ENCODE measurements around the gene AK8. TPM values are rescaled to one million over a fixed set of nuclear protein-coding genes. Genes with fewer than 3 reads are reported as not detected.

AK8 gene
- total RNA-seq, 1 experiment from 2014 or later = 2.5 TPM

GRCh38 chr9:132842124-132843044 lies 35.7 kb downstream of the AK8 start (continued):
- TF ChIP-seq CTCF (IDR thresholded peaks at IDR 0.05 in 2 of 3, conservative IDR thresholded peaks at IDR 0.05 in 1 of 3; ENCODE audit: borderline replicate concordance in 1 of 3, insufficient read depth in 1 of 3, low read depth in 2 of 3, low read length in 2 of 3) (no peak), EGR1 (IDR thresholded peaks at IDR 0.05; ENCODE audit: low read depth) (no peak), EZH2 (IDR thresholded peaks at IDR 0.05) (no peak), JUND (IDR thresholded peaks at IDR 0.05) (no peak), ZFX (IDR thresholded peaks at IDR 0.05) (no peak), SIN3A (IDR thresholded peaks at IDR 0.05; ENCODE audit: low read depth) (no peak), EZH2phosphoT487 (IDR thresholded peaks at IDR 0.05; ENCODE audit: borderline replicate concordance) (no peak), RAD21 (IDR thresholded peaks at IDR 0.05; ENCODE audit: low read depth) (no peak), YY1 (IDR thresholded peaks at IDR 0.05; ENCODE audit: extremely low read depth, insufficient replicate concordance, low read depth, low read length) (no peak)

DNA sequence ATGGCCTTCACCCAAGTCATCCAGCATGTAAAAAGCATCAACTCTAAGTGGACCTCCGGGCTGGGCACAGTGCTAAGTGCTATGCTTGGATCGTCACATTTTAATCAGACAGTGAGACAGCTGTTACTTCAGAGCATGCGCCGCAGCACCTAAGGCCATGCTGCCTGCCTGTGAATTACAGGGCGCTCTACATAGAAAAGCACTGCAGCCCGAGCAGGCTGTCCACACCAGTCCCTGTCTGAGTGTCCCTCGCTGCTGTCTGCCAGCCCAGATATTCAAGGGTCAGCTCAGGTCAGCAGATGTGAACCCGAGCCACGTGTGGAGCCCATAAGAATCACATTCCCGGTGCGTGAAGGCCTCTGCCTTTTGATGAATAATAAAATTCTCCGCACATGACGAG lies 37.1 kb downstream of the AK8 start:
- no peaks in the 10 kb centered on the region for H4K20me1 ChIP-seq (ENCODE audit: insufficient read depth)
- H3K9ac ChIP-seq (ENCODE audit: low read length) = no peak overlapping the region
- no peaks in the 10 kb centered on the region for H3K9me2 ChIP-seq (ENCODE audit: insufficient read depth)
- peaks cover 12 to 13% of the 10 kb centered on the region in 2 experiments for H3K4me1 ChIP-seq (ENCODE audit: control insufficient read depth in 1 of 2, insufficient read depth in 2 of 2, low read length in 2 of 2)
- no peak overlapping the region for H2AFZ ChIP-seq (ENCODE audit: low read depth, low read length, poor library complexity, severe bottlenecking)
- no peaks in the 10 kb centered on the region for H3K27me3 ChIP-seq (ENCODE audit: insufficient read depth, low read length)
- H3K4me2 ChIP-seq (ENCODE audit: low read length) = no peak overlapping the region
- TF ChIP-seq, protein P1, sequence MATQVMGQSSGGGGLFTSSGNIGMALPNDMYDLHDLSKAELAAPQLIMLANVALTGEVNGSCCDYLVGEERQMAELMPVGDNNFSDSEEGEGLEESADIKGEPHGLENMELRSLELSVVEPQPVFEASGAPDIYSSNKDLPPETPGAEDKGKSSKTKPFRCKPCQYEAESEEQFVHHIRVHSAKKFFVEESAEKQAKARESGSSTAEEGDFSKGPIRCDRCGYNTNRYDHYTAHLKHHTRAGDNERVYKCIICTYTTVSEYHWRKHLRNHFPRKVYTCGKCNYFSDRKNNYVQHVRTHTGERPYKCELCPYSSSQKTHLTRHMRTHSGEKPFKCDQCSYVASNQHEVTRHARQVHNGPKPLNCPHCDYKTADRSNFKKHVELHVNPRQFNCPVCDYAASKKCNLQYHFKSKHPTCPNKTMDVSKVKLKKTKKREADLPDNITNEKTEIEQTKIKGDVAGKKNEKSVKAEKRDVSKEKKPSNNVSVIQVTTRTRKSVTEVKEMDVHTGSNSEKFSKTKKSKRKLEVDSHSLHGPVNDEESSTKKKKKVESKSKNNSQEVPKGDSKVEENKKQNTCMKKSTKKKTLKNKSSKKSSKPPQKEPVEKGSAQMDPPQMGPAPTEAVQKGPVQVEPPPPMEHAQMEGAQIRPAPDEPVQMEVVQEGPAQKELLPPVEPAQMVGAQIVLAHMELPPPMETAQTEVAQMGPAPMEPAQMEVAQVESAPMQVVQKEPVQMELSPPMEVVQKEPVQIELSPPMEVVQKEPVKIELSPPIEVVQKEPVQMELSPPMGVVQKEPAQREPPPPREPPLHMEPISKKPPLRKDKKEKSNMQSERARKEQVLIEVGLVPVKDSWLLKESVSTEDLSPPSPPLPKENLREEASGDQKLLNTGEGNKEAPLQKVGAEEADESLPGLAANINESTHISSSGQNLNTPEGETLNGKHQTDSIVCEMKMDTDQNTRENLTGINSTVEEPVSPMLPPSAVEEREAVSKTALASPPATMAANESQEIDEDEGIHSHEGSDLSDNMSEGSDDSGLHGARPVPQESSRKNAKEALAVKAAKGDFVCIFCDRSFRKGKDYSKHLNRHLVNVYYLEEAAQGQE (IDR thresholded peaks at IDR 0.05; ENCODE audit: low read depth) = no peak
- TF ChIP-seq POLR2AphosphoS5 (IDR thresholded peaks at IDR 0.05; ENCODE audit: low read depth, low read length) = no peak
- ChIA-PET POLR2A (no interaction called here), CTCF (no interaction called here), RAD21 (ENCODE audit: low non-redundant PET in 1 of 2, low total read pairs in 2 of 2, uncharacterized antibody in 2 of 2, unreplicated experiment in 2 of 2) (interaction anchor here in 1 of 2 experiments (0.6 kb wide), 1 partner anchor 41 kb away, joined by 3 read pairs; no protein-coding TSS in a partner anchor)
- intact Hi-C loops (cut with micrococcal nuclease) = no loop called here
- ATAC-seq (no peak), DNase-seq (ENCODE audit: low read depth, low spot score) (no peak)
- H3K36me3 ChIP-seq (ENCODE audit: control insufficient read depth in 1 of 2, insufficient read depth in 2 of 2, low read length in 2 of 2) = no peaks in the 10 kb centered on the region
- H3K27ac ChIP-seq (ENCODE audit: low read depth, low read length) = no peak overlapping the region
- no peak overlapping the region for H3K4me3 ChIP-seq (replicated peaks in 1 of 2; ENCODE audit: low read depth in 1 of 2, low read length in 2 of 2)
- no peaks in the 10 kb centered on the region for H3K9me3 ChIP-seq (ENCODE audit: control insufficient read depth in 1 of 2, insufficient read depth in 1 of 2, low read depth in 1 of 2, low read length in 2 of 2)
- BruUV-seq (replicated peaks) = no TSS peak
- no peaks in the 10 kb centered on the region for H3K79me2 ChIP-seq (ENCODE audit: insufficient read depth, low read length)
